Coronary artery (tissue), 2 donors: Measurements from ENCODE around the gene PTGDS.

Experiments used
- DNase-seq: peaks from one replicate; pipeline ENCODE4 v3.0.0-alpha.2; 2017; ENCODE audit warnings: low spot score
- H3K27ac ChIP-seq, 2 donors: fragments of 200-600 bp; sonication (generic); one replicate each; pipeline ENCODE4 v1.5.1; 2016 to 2019
- H3K4me3 ChIP-seq: fragments of 200-600 bp; sonication (generic); 2 replicates; pipeline ENCODE4 v1.5.1; 2016; ENCODE audit warnings: mild to moderate bottlenecking, moderate library complexity
- CTCF ChIP-seq: fragments of 200-600 bp; sonication (generic); IDR thresholded peaks from one replicate; pipeline ENCODE4 v1.5.1; 2019; ENCODE audit warnings: antibody characterized with exemption

PTGDS gene

GRCh38 chr9:136955943-136956335, 21.4 kb upstream of the PTGDS start:
- Histone ChIP-seq H3K27ac (no peak overlapping the region), H3K4me3 (no peak overlapping the region)
- DNase-seq: no peak
- no peak for TF ChIP-seq CTCF

GRCh38 chr9:136956604-136957003, 20.7 kb upstream of the PTGDS start:
- H3K27ac ChIP-seq: no peak overlapping the region
- no peak for DNase-seq
- TF ChIP-seq CTCF: no peak
- H3K4me3 ChIP-seq: no peak overlapping the region

GRCh38 chr9:136957461-136957860, 19.8 kb upstream of the PTGDS start:
- no peak for TF ChIP-seq CTCF
- Histone ChIP-seq H3K4me3 (no peak overlapping the region), H3K27ac (no peak overlapping the region)
- DNase-seq: no peak

GRCh38 chr9:136957901-136958300, 19.4 kb upstream of the PTGDS start:
- no peak for TF ChIP-seq CTCF
- Histone ChIP-seq H3K27ac (no peak overlapping the region), H3K4me3 (no peak overlapping the region)
- DNase-seq: no peak

- DNase-seq: no peak
- Histone ChIP-seq H3K4me3 (no peak overlapping the region), H3K27ac (no peak overlapping the region)
- no peak for TF ChIP-seq CTCF
Measured at GRCh38 chr9:136958473-136958872, 18.8 kb upstream of the PTGDS start.

- no peak for TF ChIP-seq CTCF
- no peak overlapping the region for H3K27ac ChIP-seq
Measured at GRCh38 chr9:136958898-136959850, 18.1 kb upstream of the PTGDS start.

More at GRCh38 chr9:136958898-136959850, 18.1 kb upstream of the PTGDS start:
- no peak for DNase-seq
- no peak overlapping the region for H3K4me3 ChIP-seq
